Cortex of kidney (tissue), 1 donor: ENCODE results near the gene JMJD6.
"Not testable (repeated sequence)": the region's sequence is repeated elsewhere in the genome, so short reads cannot be mapped to it uniquely, and the experiment has no call there.

Experiments used
- DNase-seq: peaks from one replicate; lab custom pipeline; 2025; lab: John Stamatoyannopoulos, UW

Gene JMJD6

GRCh38 chr17:76726231-76726775 lies at the start of gene JMJD6:
TSS of gene JMJD6 (minus strand) at chr17:76726606. CDS start at chr17:76726475, 131 bp downstream.
- DNase-seq, result peak; percentile 80

GRCh38 chr17:76775021-76775600 lies 48.7 kb upstream of the JMJD6 start:
- no peak for DNase-seq

GRCh38 chr17:76772842-76773525 lies 46.6 kb upstream of the JMJD6 start:
- no peak for DNase-seq

- DNase-seq, result no peak
These were observed 32.2 kb upstream of the JMJD6 start for GRCh38 chr17:76758570-76758969.

GRCh38 chr17:76757256-76757655 lies 30.9 kb upstream of the JMJD6 start:
- no peak for DNase-seq

GRCh38 chr17:76755285-76755684 lies 28.9 kb upstream of the JMJD6 start:
- DNase-seq, result no peak

GRCh38 chr17:76753061-76753961 lies 26.9 kb upstream of the JMJD6 start:
- DNase-seq, result no peak

GRCh38 chr17:76752006-76752405 lies 25.6 kb upstream of the JMJD6 start:
- no peak for DNase-seq

GRCh38 chr17:76751416-76751993 lies 25.1 kb upstream of the JMJD6 start:
- no peak for DNase-seq

GRCh38 chr17:76748657-76749056 lies 22.3 kb upstream of the JMJD6 start:
- DNase-seq, result no peak

- no peak for DNase-seq
These were observed 21.4 kb upstream of the JMJD6 start for GRCh38 chr17:76747716-76748363.

- DNase-seq, result not testable (repeated sequence)
These were observed 19.4 kb upstream of the JMJD6 start for GRCh38 chr17:76745785-76746184.

- no peak for DNase-seq
These were observed 18.3 kb upstream of the JMJD6 start for GRCh38 chr17:76744747-76745146.

GRCh38 chr17:76742958-76743357 lies 16.6 kb upstream of the JMJD6 start:
- DNase-seq, result no peak

GRCh38 chr17:76740329-76741118 lies 14.1 kb upstream of the JMJD6 start:
- DNase-seq, result no peak

GRCh38 chr17:76739568-76740115 lies 13.2 kb upstream of the JMJD6 start:
- DNase-seq, result not testable (repeated sequence)

- no peak for DNase-seq
These were observed 12.1 kb upstream of the JMJD6 start for GRCh38 chr17:76738468-76738850.

- peak; percentile 66 for DNase-seq
These were observed 11.5 kb upstream of the JMJD6 start, which contains the start of gene MFSD11 for GRCh38 chr17:76737676-76738467. TSS of gene MFSD11 (plus strand) at chr17:76738119. CDS start at chr17:76738353, 234 bp downstream.

- DNase-seq, result peak; percentile 96
These were observed 10.8 kb upstream of the JMJD6 start, which contains the start of gene SRSF2 for GRCh38 chr17:76737082-76737675. TSS of gene SRSF2 (minus strand) at chr17:76737331. CDS start at chr17:76737160, 171 bp downstream.
